HEK293T (cell line): ENCODE results near the gene VPS72.

Experiments used
- ARNT ChIP-seq: fragments of 450-650 bp; IDR thresholded peaks from 2 replicates; pipeline ENCODE4 v1.6.1; 2017; ENCODE audit warnings: mild to moderate bottlenecking
- FOXK2 ChIP-seq: fragments of 450-650 bp; IDR thresholded peaks from 2 replicates; pipeline ENCODE4 v1.6.1; 2016; ENCODE audit warnings: mild to moderate bottlenecking
- FOXM1 ChIP-seq: fragments of 450-650 bp; IDR thresholded peaks from 2 replicates; pipeline ENCODE4 v1.6.1; 2017; ENCODE audit warnings: mild to moderate bottlenecking, borderline replicate concordance
- SP1 ChIP-seq: fragments of 450-650 bp; IDR thresholded peaks from 2 replicates; pipeline ENCODE4 v1.6.1; 2017
- TARDBP ChIP-seq: fragments of 450-650 bp; IDR thresholded peaks from 2 replicates; pipeline ENCODE4 v1.6.1; 2016

- TF ChIP-seq TARDBP, result no peak
- no peak for TF ChIP-seq ARNT
- TF ChIP-seq FOXM1, result no peak
- TF ChIP-seq FOXK2, result no peak
- TF ChIP-seq SP1, result no peak
Observed at GRCh38 chr1:151158751-151159251, 31.2 kb downstream of the VPS72 start.
